HEK293 (cell line): Measurements from ENCODE around the gene ZNF426.
A peak's percentile ranks its signal among the peaks of the same experiment; 100 is the strongest.

Experiments
- AEBP2 ChIP-seq: fragments of 450-650 bp; formaldehyde crosslinking; IDR thresholded peaks from 2 replicates; pipeline ENCODE4 v1.5.1; 2016; ENCODE audit warnings: missing biosample characterization, missing genetic modification characterization, borderline replicate concordance
- TSHZ1 ChIP-seq: fragments of 450-650 bp; formaldehyde crosslinking; IDR thresholded peaks from 2 replicates; pipeline ENCODE4 v1.5.1; 2016; ENCODE audit warnings: missing biosample characterization, missing genetic modification characterization, borderline replicate concordance
- ZBTB11 ChIP-seq: fragments of 450-650 bp; formaldehyde crosslinking; conservative IDR thresholded peaks from 2 replicates; pipeline ENCODE4 v1.5.1; 2016; ENCODE audit warnings: low read depth, missing biosample characterization, missing genetic modification characterization
- ZFP3 ChIP-seq: fragments of 450-650 bp; formaldehyde crosslinking; IDR thresholded peaks from 2 replicates; pipeline ENCODE4 v1.5.1; 2016; ENCODE audit warnings: low read depth, missing biosample characterization, missing genetic modification characterization
- ZFP37 ChIP-seq: fragments of 450-650 bp; formaldehyde crosslinking; IDR thresholded peaks from 2 replicates; pipeline ENCODE4 v1.5.1; 2016; ENCODE audit warnings: missing biosample characterization, missing genetic modification characterization
- ZFP69B ChIP-seq: fragments of 450-650 bp; formaldehyde crosslinking; IDR thresholded peaks from 2 replicates; pipeline ENCODE4 v1.5.1; 2016; ENCODE audit warnings: missing biosample characterization, missing genetic modification characterization
- ZNF148 ChIP-seq: fragments of 450-650 bp; formaldehyde crosslinking; IDR thresholded peaks from 2 replicates; pipeline ENCODE4 v1.5.0; 2017; ENCODE audit warnings: missing biosample characterization, missing genetic modification characterization, borderline replicate concordance
- ZNF157 ChIP-seq: fragments of 450-650 bp; formaldehyde crosslinking; IDR thresholded peaks from 2 replicates; pipeline ENCODE4 v1.5.1; 2016; ENCODE audit warnings: missing biosample characterization, missing genetic modification characterization
- ZNF169 ChIP-seq: fragments of 450-650 bp; formaldehyde crosslinking; IDR thresholded peaks from 2 replicates; pipeline ENCODE4 v1.5.1; 2016; ENCODE audit warnings: missing biosample characterization, missing genetic modification characterization
- ZNF184 ChIP-seq: fragments of 450-650 bp; IDR thresholded peaks from 2 replicates; pipeline ENCODE4 v1.5.1; 2018; ENCODE audit warnings: missing biosample characterization, mild to moderate bottlenecking, missing genetic modification characterization
- ZNF214 ChIP-seq: fragments of 450-650 bp; formaldehyde crosslinking; IDR thresholded peaks from 2 replicates; pipeline ENCODE4 v1.5.1; 2017; ENCODE audit warnings: missing biosample characterization, mild to moderate bottlenecking, missing genetic modification characterization, borderline replicate concordance
- ZNF221 ChIP-seq: fragments of 450-650 bp; formaldehyde crosslinking; IDR thresholded peaks from 2 replicates; pipeline ENCODE4 v1.5.1; 2017; ENCODE audit warnings: missing biosample characterization, missing genetic modification characterization, borderline replicate concordance
- ZNF311 ChIP-seq: fragments of 450-650 bp; formaldehyde crosslinking; IDR thresholded peaks from 2 replicates; pipeline ENCODE4 v1.5.1; 2017; ENCODE audit warnings: missing biosample characterization, missing genetic modification characterization, borderline replicate concordance
- ZNF341 ChIP-seq: fragments of 450-650 bp; formaldehyde crosslinking; IDR thresholded peaks from 2 replicates; pipeline ENCODE4; 2016; ENCODE audit warnings: low read depth, missing biosample characterization, missing genetic modification characterization
- ZNF354C ChIP-seq: fragments of 450-650 bp; formaldehyde crosslinking; IDR thresholded peaks from 2 replicates; pipeline ENCODE4 v1.5.1; 2016; ENCODE audit warnings: missing biosample characterization, missing genetic modification characterization, low read depth, borderline replicate concordance
- ZNF571 ChIP-seq: fragments of 450-650 bp; formaldehyde crosslinking; IDR thresholded peaks from 2 replicates; pipeline ENCODE4 v1.5.0; 2017; ENCODE audit warnings: missing biosample characterization, missing genetic modification characterization
- ZNF596 ChIP-seq: fragments of 450-650 bp; IDR thresholded peaks from 2 replicates; pipeline ENCODE4 v1.5.0; 2018; ENCODE audit warnings: missing biosample characterization, mild to moderate bottlenecking, missing genetic modification characterization, moderate library complexity
- ZNF600 ChIP-seq: fragments of 450-650 bp; formaldehyde crosslinking; IDR thresholded peaks from 2 replicates; pipeline ENCODE4 v1.5.1; 2016; ENCODE audit warnings: missing biosample characterization, missing genetic modification characterization
- ZNF777 ChIP-seq: fragments of 450-650 bp; formaldehyde crosslinking; IDR thresholded peaks from 2 replicates; pipeline ENCODE4 v1.5.1; 2017; ENCODE audit warnings: missing biosample characterization, missing genetic modification characterization, borderline replicate concordance
- ZSCAN16 ChIP-seq: fragments of 450-650 bp; formaldehyde crosslinking; IDR thresholded peaks from 2 replicates; pipeline ENCODE4 v1.5.1; 2016; ENCODE audit warnings: missing biosample characterization, missing genetic modification characterization
- ZSCAN30 ChIP-seq: fragments of 450-650 bp; IDR thresholded peaks from 2 replicates; pipeline ENCODE4 v1.5.1; 2018; ENCODE audit warnings: missing biosample characterization, mild to moderate bottlenecking, missing genetic modification characterization, moderate library complexity
- TF ChIP-seq, protein P1 (sequence below): fragments of 450-650 bp; formaldehyde crosslinking; IDR thresholded peaks from 2 replicates; pipeline ENCODE4 v1.5.1; 2016; ENCODE audit warnings: missing biosample characterization, missing genetic modification characterization
- TF ChIP-seq, protein P2 (sequence below): fragments of 450-650 bp; formaldehyde crosslinking; IDR thresholded peaks from 2 replicates; pipeline ENCODE4 v1.5.1; 2016; ENCODE audit warnings: missing biosample characterization, missing genetic modification characterization

ZNF426 gene

DNA sequence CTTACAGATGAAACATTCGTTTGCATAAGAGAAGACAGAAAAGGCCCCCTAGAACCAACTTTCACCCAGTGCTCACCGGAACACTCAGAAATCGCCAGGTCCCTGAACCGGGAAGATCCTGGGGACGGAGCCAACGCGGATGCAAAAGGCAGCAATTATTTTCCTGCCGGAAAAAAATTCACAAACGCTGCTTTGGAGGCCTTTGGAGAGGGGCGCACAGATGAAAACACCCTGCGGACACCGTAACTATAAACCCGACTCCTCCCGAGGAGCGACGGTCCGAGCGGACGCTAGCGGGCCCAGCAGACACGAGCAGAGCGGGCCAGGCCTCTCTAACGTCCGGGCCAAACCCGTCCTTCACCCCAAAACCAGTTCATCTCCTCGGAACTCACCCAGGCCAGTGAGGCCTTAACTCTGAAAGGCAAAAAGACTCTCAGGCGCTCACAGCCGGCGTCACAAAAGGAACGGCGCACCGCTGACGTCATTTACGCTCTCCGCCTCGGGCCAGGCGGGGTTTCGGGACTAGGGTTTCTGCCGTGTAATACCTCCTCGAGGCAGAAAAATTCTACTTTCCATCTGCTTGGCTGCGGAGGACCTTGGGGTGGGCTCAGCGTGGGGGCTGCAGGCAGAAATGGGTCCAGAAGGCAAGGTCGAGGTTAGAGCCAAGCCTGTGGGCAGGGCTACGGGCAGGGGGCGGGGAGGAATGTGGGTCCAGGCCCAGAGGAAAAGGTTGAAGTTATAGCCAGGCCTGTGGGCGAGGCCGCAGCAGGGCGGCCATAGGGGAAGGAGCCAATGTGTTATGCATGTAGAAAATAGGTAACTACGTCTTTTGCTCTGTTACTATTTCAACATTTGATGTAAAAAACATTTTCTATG, at the start of gene ZNF426 (continued):
- TF ChIP-seq TSHZ1 (tag by site-specific recombination) = no peak
- TF ChIP-seq ZBTB11 = peak; percentile 17; the same call in 1 of the 2 replicates
- TF ChIP-seq ZNF214 (tag by site-specific recombination) = no peak
- 0 out of 2 replicates have a peak, but pooled peaks have one; percentile 24 for TF ChIP-seq ZNF341 (tag by site-specific recombination)
- TF ChIP-seq ZNF169 (tag by site-specific recombination) = no peak
- no peak for TF ChIP-seq ZNF311 (tag by site-specific recombination)
- TF ChIP-seq ZNF354C (tag by site-specific recombination) = no peak
- no peak for TF ChIP-seq ZSCAN16 (tag by site-specific recombination)
- TF ChIP-seq ZSCAN30 (tag by site-specific recombination) = no peak
- TF ChIP-seq, protein P1, sequence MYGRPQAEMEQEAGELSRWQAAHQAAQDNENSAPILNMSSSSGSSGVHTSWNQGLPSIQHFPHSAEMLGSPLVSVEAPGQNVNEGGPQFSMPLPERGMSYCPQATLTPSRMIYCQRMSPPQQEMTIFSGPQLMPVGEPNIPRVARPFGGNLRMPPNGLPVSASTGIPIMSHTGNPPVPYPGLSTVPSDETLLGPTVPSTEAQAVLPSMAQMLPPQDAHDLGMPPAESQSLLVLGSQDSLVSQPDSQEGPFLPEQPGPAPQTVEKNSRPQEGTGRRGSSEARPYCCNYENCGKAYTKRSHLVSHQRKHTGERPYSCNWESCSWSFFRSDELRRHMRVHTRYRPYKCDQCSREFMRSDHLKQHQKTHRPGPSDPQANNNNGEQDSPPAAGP (tag by site-specific recombination) = peak; percentile 14; the same call in 1 of the 2 replicates
- TF ChIP-seq ZNF184 (tag by site-specific recombination) = no peak
- TF ChIP-seq AEBP2 = no peak
- TF ChIP-seq ZFP3 (tag by site-specific recombination) = no peak
- no peak for TF ChIP-seq ZNF600
- no peak for TF ChIP-seq ZNF777
- no peak for TF ChIP-seq ZNF157 (tag by site-specific recombination)
- no peak for TF ChIP-seq ZNF596
- no peak for TF ChIP-seq ZNF148
- TF ChIP-seq ZFP69B (tag by site-specific recombination) = peak; percentile 63; the same call in 1 of the 2 replicates
- TF ChIP-seq, protein P2, sequence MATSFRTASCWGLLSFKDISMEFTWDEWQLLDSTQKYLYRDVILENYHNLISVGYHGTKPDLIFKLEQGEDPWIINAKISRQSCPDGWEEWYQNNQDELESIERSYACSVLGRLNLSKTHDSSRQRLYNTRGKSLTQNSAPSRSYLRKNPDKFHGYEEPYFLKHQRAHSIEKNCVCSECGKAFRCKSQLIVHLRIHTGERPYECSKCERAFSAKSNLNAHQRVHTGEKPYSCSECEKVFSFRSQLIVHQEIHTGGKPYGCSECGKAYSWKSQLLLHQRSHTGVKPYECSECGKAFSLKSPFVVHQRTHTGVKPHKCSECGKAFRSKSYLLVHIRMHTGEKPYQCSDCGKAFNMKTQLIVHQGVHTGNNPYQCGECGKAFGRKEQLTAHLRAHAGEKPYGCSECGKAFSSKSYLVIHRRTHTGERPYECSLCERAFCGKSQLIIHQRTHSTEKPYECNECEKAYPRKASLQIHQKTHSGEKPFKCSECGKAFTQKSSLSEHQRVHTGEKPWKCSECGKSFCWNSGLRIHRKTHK (tag by site-specific recombination) = no peak
- no peak for TF ChIP-seq ZNF221
- no peak for TF ChIP-seq ZFP37 (tag by site-specific recombination)
- no peak for TF ChIP-seq ZNF571 (tag by site-specific recombination)
